ENCODE measurements around the gene PPIG.

PPIG gene

GRCh38 chr2:169673106-169673505, 89.0 kb downstream of the PPIG start:
- Histone ChIP-seq H3K36me3 (no peaks in the 10 kb centered on the region), H3K27me3 (no peaks in the 10 kb centered on the region), H3K4me1 (no peaks in the 10 kb centered on the region), H3K9me3 (no peaks in the 10 kb centered on the region), H3K4me3 (ENCODE audit: low read depth, low read length) (no peak overlapping the region)
- no peak for DNase-seq
- no peak for TF ChIP-seq CTCF (IDR thresholded peaks at IDR 0.05; ENCODE audit: low read depth, low read length)

- Histone ChIP-seq H3K9me3 (no peaks in the 10 kb centered on the region), H3K27me3 (no peaks in the 10 kb centered on the region), H3K4me1 (no peaks in the 10 kb centered on the region), H3K4me3 (ENCODE audit: low read depth, low read length) (no peak overlapping the region), H3K36me3 (no peaks in the 10 kb centered on the region)
- no peak for TF ChIP-seq CTCF (IDR thresholded peaks at IDR 0.05; ENCODE audit: low read depth, low read length)
- DNase-seq = no peak
Observed at GRCh38 chr2:169673921-169674320, 89.8 kb downstream of the PPIG start.

- Histone ChIP-seq H3K9me3 (no peaks in the 10 kb centered on the region), H3K4me3 (ENCODE audit: low read depth, low read length) (no peak overlapping the region), H3K27me3 (no peaks in the 10 kb centered on the region), H3K36me3 (no peaks in the 10 kb centered on the region), H3K4me1 (no peaks in the 10 kb centered on the region)
- no peak for DNase-seq
- TF ChIP-seq CTCF (IDR thresholded peaks at IDR 0.05; ENCODE audit: low read depth, low read length) = no peak
Observed at GRCh38 chr2:169676357-169676756, 92.2 kb downstream of the PPIG start.

GRCh38 chr2:169676850-169677249, 92.7 kb downstream of the PPIG start:
- H3K9me3 ChIP-seq = no peaks in the 10 kb centered on the region
- TF ChIP-seq CTCF (IDR thresholded peaks at IDR 0.05; ENCODE audit: low read depth, low read length) = no peak

GRCh38 chr2:169683054-169683424, 98.9 kb downstream of the PPIG start:
- Histone ChIP-seq H3K4me3 (ENCODE audit: low read depth, low read length) (no peak overlapping the region), H3K4me1 (no peaks in the 10 kb centered on the region), H3K9me3 (no peaks in the 10 kb centered on the region), H3K36me3 (no peaks in the 10 kb centered on the region), H3K27me3 (no peaks in the 10 kb centered on the region)
- no peak for TF ChIP-seq CTCF (IDR thresholded peaks at IDR 0.05; ENCODE audit: low read depth, low read length)
- no peak for DNase-seq

More at GRCh38 chr2:169676850-169677249, 92.7 kb downstream of the PPIG start:
- H3K27me3 ChIP-seq = no peaks in the 10 kb centered on the region
- no peak overlapping the region for H3K4me3 ChIP-seq (ENCODE audit: low read depth, low read length)
- no peaks in the 10 kb centered on the region for H3K36me3 ChIP-seq
- no peaks in the 10 kb centered on the region for H3K4me1 ChIP-seq
- no peak for DNase-seq

- no peak for TF ChIP-seq CTCF (IDR thresholded peaks at IDR 0.05; ENCODE audit: low read depth, low read length)
- Histone ChIP-seq H3K4me3 (ENCODE audit: low read depth, low read length) (no peak overlapping the region), H3K9me3 (no peaks in the 10 kb centered on the region), H3K27me3 (no peaks in the 10 kb centered on the region), H3K36me3 (no peaks in the 10 kb centered on the region), H3K4me1 (no peaks in the 10 kb centered on the region)
- DNase-seq = no peak
Observed at GRCh38 chr2:169683425-169684134, 99.4 kb downstream of the PPIG start.

All from BE2C (cell line).